Measurements from ENCODE around the gene STMND1. TPM values are rescaled to one million over a fixed set of nuclear protein-coding genes. Genes with fewer than 3 reads are reported as not detected.

The STMND1 gene
- total RNA-seq, 1 donor from 2014 or later, result not detected

DNA sequence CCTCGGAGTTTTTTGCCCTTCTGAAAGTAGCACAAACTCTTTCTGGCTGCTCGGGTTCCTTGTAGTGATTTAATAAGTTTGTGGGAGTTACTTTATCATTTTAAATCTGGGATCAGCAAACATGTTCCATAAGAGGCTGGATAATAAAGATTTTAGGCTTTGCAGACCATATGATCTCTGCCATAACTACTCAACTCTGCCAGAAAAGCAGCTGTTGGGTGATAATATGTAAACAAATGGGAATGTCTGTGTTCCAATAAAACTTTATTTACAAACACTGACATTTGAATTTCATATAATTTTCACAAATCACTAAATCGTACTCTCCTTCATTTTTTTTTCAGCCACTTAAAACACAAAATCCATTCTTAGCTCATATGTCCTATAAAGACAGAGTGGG is 3.9 kb upstream of the STMND1 start:
- DNase-seq (ENCODE audit: extremely low read depth, low read depth, low spot score), result no peak

DNA sequence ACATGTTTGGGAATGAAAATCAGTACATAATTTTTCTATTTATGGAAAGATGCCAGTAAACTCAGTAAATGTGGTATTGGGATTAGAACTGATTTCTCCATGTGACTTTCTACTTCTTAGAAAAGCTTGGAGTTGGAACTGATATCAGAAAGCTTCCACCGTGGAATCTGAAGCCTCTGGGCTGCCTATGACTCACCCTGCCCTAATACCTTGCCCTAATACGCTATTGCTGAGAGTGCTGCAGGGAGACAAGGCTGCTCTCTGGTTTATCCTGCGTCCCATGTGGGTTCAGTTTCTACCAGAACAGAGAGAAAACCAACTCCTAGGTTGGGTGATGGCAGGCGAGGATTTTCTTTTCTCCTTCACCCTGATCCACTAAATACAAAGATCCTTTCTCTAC is 3.3 kb upstream of the STMND1 start:
- no peak for DNase-seq (ENCODE audit: extremely low read depth, low read depth, low spot score)

DNA sequence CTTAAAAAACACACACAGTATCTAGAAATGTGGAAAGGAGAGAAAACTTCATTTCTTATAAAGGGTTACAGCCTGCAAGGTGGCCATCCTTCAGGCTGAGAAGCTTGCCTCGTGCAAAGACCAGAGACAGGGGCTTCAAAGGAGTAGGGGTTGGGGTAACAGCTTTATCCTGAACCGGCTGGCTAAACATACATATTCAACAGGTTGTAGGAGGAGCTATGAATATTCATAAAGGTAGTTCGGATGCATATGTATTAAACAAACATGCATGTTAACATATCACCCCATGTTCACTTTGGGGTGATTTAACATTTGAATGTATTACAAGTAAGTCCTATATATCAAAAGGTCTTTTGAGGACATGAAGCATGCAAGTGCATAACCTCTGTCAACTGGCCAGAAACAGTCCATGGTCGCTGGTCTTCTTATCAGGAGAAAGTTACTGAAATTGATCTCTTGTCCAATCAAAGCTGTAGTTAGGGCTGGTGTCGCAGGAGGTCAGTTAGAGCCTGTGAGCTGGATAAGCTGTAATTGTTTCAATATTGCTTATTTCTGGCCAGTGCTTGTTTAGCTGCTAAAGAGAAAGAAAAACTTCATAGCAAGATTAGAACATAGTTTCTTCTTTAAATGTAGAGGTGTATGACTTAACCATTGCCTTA is 2.3 kb upstream of the STMND1 start:
- no peak for DNase-seq (ENCODE audit: extremely low read depth, low read depth, low spot score)

DNA sequence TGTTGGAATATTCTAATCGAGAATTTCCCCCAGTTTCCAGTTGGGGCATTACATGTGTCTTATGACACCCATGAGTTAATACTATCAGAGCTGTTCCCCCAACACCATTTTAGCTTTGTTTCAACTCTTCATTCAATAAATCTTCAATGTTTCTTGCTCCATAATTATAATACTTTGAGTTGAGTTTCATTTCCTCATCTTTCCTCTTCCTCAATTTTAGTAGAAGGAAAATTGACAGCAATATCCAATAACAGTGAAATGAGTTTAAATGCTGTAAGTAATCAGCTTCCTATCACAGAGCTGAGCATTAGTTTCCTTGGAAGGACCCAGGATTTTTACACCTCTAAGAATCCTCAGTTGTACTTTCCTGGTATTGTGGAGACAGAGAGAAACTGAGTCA is 1.0 kb upstream of the STMND1 start:
- no peak for DNase-seq (ENCODE audit: extremely low read depth, low read depth, low spot score)

DNA sequence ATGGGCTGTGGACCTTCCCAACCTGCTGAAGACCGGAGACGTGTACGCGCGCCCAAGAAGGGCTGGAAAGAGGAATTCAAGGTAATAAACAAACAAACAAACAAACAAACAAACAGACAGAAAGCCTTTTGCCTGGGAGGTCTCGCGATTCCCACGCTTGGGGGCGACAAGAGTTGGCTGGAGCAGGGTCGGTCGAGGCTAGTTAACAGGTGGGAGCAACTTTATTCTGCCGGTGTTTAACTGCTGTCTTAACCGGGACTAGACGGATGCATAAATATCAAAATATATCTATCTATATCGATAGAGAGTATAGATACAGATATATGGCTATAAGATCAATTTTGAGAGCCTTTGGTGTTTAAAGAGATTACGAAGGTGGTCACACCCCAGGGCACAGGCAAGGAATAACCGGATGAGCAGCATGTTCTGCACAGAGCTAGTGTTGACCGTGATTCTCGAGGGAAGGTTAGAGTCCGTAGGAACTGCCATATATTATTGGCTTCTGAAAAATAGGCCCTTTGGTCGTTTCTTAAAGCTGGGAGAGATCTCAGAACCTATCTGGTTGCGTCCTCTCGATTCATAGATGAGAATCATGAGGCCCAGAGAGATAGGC is 514 bp downstream of the STMND1 start:
- no peak for DNase-seq (ENCODE audit: extremely low read depth, low read depth, low spot score)

DNA sequence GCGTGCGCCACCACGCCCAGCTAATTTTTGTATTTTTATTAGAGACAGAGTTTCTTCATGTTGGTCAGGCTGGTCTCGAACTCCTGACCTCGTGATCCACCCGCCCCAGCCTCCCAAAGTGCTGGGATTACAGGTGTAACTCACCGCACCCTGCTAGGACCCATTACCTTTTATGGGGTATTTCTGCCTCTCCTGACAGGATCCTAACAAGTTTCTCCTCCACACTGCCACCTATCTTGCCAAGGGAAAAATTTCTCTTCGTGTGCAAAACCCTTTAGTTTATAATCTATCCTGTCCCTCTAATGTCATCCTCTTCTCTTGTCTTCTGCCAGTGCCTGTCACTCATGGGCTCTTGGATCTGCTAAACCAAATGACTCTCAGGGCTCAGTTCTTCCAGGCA is 1.9 kb downstream of the STMND1 start:
- no peak for DNase-seq (ENCODE audit: extremely low read depth, low read depth, low spot score)

DNA sequence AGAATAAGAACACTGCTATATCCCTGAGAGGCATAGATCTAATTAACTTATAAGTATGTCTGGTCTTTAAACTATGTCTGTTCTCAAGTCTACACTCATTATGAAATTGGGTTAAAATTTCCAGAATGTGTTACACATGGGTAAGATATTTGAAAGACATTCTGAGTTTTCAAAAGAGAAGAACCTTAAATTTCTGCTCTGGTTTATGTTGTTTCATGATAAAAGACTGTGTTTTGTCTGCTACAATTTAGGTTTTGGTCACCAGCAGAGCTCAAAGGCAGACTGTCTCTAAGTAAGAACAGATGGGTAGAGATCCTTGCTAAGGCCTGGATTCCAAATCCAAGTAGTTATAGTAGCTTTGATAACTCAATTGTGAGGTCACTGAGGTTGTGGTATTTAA is 6.0 kb downstream of the STMND1 start:
- no peak for DNase-seq (ENCODE audit: extremely low read depth, low read depth, low spot score)

DNA sequence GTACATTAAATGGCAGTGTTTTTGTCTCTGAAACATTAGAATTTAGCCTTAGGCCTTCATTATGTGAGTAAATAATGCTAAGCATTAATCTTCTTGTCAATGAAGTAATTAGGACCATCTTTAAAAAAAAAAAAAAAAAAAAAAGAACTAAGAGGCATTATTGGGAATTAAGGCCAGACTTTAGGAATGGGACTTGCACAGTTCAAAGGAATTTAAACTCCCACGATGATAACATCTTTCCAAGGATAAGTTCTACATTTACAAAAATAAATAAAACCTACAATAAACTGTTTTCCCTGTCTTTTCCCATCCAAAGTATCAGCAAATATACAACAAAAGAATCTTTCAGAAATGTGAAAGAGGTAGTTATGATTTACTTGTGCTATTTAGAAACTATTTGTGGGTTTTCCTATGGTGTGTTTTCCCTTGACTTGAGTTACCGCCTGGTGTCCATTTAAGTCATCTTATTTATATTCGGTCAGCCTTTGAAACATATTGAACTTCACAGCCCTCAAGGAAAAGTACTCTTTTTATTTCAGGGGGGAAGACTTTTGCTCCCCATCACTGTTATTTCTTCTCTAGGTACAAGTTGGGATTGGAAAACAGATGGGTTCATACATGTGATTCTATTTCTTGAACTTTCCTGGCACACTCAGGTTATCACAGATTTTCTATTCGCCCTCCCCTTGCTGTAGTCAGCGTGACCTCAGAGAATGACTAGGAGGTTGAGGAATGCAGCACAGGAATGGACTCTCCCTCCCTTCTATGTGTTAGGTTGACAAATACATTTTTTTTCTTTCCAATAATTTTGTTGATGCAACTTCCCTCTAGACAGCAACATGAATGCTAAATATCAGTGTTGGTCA is 13.6 kb downstream of the STMND1 start:
- DNase-seq (ENCODE audit: extremely low read depth, low read depth, low spot score), result peak; percentile 20

DNA sequence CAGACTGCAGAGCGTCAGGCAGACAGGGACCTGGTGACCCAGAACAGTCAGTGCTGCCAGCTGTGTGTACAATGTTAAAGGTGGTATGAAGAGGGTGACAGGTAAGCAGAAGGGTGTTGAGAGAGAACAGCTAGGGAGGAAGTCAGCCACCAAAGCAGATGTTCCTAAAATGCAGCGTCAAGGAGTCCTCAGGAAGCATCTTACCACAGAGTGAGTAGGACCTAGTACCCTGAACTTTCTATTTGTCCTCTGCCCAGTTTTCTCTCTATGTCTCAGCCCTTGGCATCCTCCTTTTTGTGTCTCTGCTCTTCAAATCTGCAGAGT is 14.2 kb downstream of the STMND1 start:
- DNase-seq (ENCODE audit: extremely low read depth, low read depth, low spot score), result no peak

DNA sequence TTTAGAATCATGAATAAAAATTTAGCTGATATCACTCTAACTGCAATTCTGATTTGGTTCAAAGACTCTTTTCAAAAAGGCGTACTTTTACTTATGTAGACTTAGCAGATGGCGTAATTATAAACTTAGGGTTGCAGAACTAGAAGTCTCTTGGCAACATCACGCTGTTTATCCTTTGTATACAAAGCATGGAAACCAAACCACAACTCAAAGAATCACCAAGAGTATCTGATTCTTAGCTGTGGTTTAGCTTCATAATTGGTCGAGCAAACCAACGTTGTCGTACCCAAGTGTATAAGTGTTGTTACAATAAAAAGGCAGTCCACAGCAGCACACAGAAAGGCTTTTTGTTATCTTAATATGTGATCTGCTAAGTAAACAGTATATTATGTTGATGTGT is 18.2 kb downstream of the STMND1 start:
- DNase-seq (ENCODE audit: extremely low read depth, low read depth, low spot score), result no peak

DNA sequence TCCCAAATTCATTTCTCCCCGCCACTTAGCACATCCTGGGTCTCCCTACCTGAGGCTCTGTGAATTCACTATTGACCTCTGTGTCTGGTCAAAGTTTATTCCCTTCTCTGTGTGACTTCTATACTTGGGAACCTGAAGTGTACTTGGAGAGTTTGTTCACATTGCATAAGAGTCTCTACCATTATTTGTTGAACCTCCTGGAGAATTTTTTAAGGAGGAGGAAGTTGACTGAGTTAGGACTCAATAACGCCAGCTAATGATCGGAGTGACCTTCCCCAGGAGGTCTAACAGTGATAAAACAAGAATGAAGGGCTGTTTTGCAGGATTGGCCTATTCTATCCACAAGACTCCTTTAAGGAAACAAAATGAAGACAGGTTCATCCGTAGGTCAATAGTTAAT is 23.6 kb downstream of the STMND1 start:
- DNase-seq (ENCODE audit: extremely low read depth, low read depth, low spot score), result no peak

DNA sequence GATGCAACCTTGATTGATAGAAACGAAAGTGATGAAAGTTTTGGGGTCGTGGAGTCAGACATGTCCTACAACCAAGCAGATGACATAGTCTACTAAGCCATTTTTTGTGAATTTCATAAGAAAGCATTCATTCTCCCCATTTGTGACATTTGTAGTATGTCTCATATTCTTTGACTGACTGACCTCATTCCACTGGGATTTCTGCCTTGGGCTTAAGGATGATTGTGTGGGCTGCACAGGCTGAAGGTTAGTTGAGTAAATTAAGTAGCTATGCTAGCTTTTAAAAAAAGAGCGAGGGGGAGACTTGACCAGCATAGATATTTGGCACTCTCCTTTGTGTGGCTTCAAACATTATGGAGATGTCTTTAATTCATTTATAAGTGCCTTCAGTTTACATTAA is 28.9 kb downstream of the STMND1 start:
- DNase-seq (ENCODE audit: extremely low read depth, low read depth, low spot score), result no peak

DNA sequence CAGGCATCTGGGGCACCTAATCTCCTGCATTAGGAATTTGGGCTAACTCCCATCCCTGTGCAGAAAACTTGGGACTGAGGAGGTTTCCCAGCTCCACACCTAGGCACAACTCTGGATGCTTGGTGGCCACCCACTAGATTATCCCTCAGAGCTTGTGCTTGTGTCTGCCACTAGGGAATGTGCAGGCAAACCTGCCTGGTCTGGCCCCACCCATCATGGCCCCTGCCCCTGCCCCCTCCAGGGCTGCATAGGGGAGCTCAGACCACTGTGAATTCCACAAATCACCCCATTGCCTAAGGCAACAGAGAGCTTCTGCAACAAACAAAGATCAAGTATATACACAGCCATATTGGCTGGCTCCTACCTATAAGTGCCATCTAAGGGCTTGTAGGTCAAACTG is 31.1 kb downstream of the STMND1 start:
- DNase-seq (ENCODE audit: extremely low read depth, low read depth, low spot score), result no peak

DNA sequence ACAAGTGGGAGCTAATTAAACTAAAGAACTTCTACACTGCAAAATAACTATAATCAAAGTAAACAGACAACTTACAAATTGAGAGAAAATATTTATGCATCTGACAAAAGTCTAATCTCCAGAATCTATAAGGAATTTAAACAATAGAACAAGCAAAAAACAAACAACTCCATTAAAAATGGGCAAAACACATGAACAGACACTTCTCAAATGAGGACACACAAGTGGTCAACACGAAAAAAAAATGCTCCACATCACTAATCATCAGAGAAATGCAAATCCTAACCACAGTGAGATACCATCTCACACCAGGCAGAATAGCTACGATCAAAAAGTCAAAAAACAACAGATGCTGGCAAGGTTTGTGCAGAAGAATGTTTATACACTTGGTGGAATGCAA is 36.2 kb downstream of the STMND1 start:
- no peak for DNase-seq (ENCODE audit: extremely low read depth, low read depth, low spot score)

DNA sequence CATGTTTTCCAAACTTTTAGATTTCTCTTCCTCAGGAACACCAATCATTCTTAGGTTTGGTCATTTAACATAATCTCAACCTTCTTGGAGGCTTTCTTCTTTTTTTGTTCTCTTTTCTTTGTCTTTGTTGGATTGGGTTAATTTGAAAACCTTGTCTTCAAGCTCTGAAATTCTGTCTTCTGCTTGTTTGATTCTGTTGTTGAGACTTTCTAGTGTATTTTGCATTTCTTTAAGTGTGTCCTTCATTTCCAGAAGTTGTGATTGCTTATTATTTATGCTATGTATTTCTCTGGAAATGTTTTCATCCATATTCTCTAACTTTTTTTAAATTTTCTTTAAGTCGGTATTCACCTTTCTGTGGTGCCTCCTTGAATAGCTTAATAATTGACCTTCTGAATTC is 42.2 kb downstream of the STMND1 start:
- DNase-seq (ENCODE audit: extremely low read depth, low read depth, low spot score), result no peak

DNA sequence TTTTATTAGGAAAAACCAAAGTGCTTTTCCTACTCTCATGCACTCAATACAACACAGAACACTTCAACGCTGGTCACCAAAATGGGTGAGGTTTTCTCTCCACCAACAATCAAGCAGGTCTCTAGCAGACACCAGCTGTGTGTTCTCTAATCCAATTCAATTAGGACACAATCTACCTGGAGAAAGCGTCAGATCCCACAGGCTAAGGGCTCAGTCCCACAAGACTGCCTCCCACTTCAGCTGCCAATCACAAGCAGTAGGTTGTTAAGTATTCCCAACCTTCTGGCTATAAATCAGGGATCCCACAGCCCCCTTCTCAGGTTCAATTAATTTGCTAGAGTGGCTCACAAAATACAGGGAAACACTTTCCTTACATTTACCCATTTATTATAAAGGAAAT is 47.7 kb downstream of the STMND1 start:
- DNase-seq (ENCODE audit: extremely low read depth, low read depth, low spot score), result no peak

DNA sequence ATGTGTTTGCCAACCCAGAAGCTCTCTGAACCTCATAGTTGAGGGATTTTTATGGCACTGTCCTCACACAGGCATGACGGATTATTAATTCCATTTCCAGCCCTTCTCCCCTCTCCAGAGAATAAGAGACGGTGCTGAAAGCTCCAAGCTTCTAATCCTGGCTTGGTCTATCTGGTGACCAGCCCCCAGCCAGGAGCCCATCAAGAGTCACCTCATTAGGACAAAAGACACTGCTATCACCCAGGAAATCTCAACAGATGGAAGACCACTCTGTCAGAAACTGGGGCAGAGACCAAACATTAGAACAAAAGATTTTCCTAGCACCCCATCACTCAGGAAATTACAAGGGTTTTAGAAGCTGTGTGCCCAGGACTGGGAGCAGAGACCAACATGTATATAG is 48.2 kb downstream of the STMND1 start:
- no peak for DNase-seq (ENCODE audit: extremely low read depth, low read depth, low spot score)

DNA sequence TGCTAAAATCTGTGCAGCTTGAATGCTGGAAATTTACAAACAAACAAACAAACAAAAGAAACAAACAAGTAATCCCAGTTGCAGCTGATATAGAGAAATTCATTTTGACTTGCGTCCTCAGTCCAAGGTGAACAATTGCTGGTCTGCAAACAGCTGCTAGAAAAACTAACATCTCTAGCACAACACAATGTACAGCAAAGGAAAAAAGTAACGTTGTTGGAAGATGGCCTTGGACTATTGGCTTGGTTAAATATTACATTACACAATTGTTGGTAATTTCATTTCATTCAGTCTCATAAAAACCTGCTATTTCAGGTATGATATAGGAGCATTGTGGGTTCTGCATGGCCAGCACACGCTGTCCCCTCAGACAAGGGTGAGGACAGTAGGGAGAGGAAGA is 50.0 kb downstream of the STMND1 start:
- DNase-seq (ENCODE audit: extremely low read depth, low read depth, low spot score), result no peak

DNA sequence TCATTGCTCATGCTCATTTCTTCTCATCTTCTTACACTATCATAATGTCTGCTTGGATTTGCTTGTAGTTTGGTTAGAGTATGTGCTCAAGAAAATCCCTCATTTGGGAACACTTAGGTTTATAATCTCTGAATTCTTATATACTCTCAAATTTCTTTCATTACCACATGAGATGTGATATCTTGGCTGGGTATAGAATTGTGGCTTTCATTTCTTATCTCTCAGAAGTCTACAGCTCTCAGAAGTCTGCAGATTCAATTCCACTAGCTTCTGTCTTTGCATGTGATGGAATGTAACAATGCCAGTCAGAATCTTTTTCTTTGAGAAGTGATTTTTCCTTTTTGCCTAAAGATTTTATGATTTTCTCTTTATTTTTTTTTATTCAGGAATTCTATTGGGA is 50.9 kb downstream of the STMND1 start:
- no peak for DNase-seq (ENCODE audit: extremely low read depth, low read depth, low spot score)

DNA sequence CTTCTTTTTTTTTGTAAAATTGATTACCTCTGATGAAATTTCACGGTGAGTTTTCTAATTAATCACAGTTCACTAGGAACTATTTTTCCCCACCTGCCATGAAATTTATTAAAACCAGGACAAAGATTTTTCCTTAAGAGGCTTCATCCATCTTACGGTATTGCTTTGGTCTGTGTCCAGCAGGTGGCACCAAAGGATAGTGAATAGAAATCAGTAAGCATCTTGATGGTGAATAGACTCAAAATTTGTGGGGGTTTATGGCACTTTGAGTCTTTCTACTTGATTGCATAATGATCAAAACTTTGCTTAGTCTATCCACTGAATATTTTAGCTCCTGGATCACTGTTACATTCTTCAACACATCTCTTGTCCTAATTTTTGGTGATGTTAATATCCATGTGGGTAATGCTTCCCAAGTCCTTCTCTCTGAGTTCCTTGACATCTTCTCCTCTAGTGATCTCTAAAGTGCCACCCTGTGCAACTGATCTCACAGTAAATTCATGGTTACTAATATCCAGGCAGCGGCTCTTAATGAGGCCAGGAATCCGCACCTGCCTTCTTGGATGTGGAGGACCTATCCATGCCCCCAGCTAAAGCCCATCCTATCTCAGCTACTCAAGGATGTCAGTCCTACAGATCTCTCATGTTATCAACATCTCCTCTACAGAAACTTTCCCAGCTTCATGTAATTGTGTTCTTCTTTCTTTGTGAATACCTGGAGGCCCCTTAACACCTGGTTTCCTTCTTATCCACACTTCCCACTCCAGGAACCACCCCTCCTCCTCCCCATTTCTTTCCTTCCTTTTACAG is 54.5 kb downstream of the STMND1 start:
- DNase-seq (ENCODE audit: extremely low read depth, low read depth, low spot score), result peak; percentile 70

DNA sequence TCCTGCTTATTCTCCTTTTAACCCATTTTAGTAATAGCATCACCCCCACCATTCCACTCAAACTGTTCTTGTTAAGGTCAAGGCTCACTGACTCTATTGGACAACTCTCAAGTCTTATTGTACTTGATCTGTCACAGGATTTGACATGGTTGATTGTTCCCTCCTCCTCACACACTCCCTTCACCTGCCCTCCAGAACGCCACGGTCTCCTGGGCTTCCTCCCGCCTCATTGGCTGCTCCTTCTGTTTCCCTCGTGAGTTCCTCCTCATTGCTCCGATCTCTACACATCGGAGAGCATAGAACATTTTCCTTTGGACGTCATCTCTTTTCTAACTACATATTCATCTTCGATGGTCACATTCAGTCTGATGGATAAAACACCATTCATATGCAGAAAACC is 55.1 kb downstream of the STMND1 start:
- no peak for DNase-seq (ENCODE audit: extremely low read depth, low read depth, low spot score)

All from glomerular endothelial cell (primary cell).